ENCODE results near the gene ABITRAM.
"Not testable (repeated sequence)": the region's sequence is repeated elsewhere in the genome, so short reads cannot be mapped to it uniquely, and the experiment has no call there.

Gene ABITRAM
- total RNA-seq, result 2.0 to 24.3 (median 15.4) reads per million in 9 experiments

- H3K27me3 Mint-ChIP-seq, result no peaks in the 10 kb centered on the region
- DNase-seq, result peak; percentile 68 to 74 (median 70)
- H3K27ac Mint-ChIP-seq, result peak within 1 kb of the TSS; percentile 97 to 98
- H3K36me3 Mint-ChIP-seq (ENCODE audit: insufficient read depth), result peaks cover 30% of the 10 kb centered on the region
- H3K9me3 Mint-ChIP-seq, result no peaks in the 10 kb centered on the region
- peak; percentile 82 for ATAC-seq (replicated peaks)
- H3K4me3 Mint-ChIP-seq, result peak within 1 kb of the TSS; percentile 93 to 99
- peaks cover 19 to 31% of the 10 kb centered on the region in 2 donors for H3K4me1 Mint-ChIP-seq (ENCODE audit: low read depth in 2 of 2)
Observed at GRCh38 chr9:108934323-108934893, at the start of gene ABITRAM. Gene ABITRAM, plus strand, starts transcription at chr9:108934400. Its CDS starts 87 bp downstream, at chr9:108934487.

GRCh38 chr9:108884701-108885100 is 49.5 kb upstream of the ABITRAM start:
- no peak for ATAC-seq (replicated peaks)
- no peak for DNase-seq
- H3K9me3 Mint-ChIP-seq, result no peaks in the 10 kb centered on the region
- peaks cover 58% of the 10 kb centered on the region for H3K36me3 Mint-ChIP-seq (ENCODE audit: insufficient read depth)
- peaks cover 3 to 7% of the 10 kb centered on the region in 2 donors for H3K4me1 Mint-ChIP-seq (ENCODE audit: low read depth in 2 of 2)
- no peak overlapping the region for H3K4me3 Mint-ChIP-seq
- H3K27ac Mint-ChIP-seq, result no peak overlapping the region
- H3K27me3 Mint-ChIP-seq, result no peaks in the 10 kb centered on the region

- Mint-ChIP-seq H3K27me3 (no peaks in the 10 kb centered on the region), H3K36me3 (ENCODE audit: insufficient read depth) (peaks cover 58% of the 10 kb centered on the region), H3K9me3 (no peaks in the 10 kb centered on the region), H3K4me3 (no peak overlapping the region), H3K27ac (no peak overlapping the region), H3K4me1 (ENCODE audit: low read depth in 2 of 2) (peaks cover 3 to 7% of the 10 kb centered on the region in 2 donors)
- ATAC-seq (replicated peaks) (no peak), DNase-seq (no peak)
Observed at GRCh38 chr9:108885643-108886348, 48.4 kb upstream of the ABITRAM start.

- not testable (repeated sequence) for H3K4me1 Mint-ChIP-seq (ENCODE audit: low read depth in 2 of 2); DNase-seq; ATAC-seq (replicated peaks); H3K27me3 Mint-ChIP-seq; H3K9me3 Mint-ChIP-seq; H3K4me3 Mint-ChIP-seq; H3K27ac Mint-ChIP-seq
- peaks cover 56% of the 10 kb centered on the region for H3K36me3 Mint-ChIP-seq (ENCODE audit: insufficient read depth)
Observed at GRCh38 chr9:108886594-108887271, 47.5 kb upstream of the ABITRAM start.

GRCh38 chr9:108889649-108890067 is 44.5 kb upstream of the ABITRAM start:
- Mint-ChIP-seq H3K4me1 (ENCODE audit: low read depth in 2 of 2) (peaks cover 3 to 7% of the 10 kb centered on the region in 2 donors), H3K36me3 (ENCODE audit: insufficient read depth) (peaks cover 51% of the 10 kb centered on the region), H3K9me3 (no peaks in the 10 kb centered on the region), H3K27ac (no peak overlapping the region), H3K27me3 (no peaks in the 10 kb centered on the region), H3K4me3 (no peak overlapping the region)
- ATAC-seq (replicated peaks), result no peak
- no peak for DNase-seq

GRCh38 chr9:108894225-108894997 is 39.8 kb upstream of the ABITRAM start:
- Mint-ChIP-seq H3K27me3 (no peaks in the 10 kb centered on the region), H3K4me1 (ENCODE audit: low read depth in 2 of 2) (no peaks in the 10 kb centered on the region), H3K27ac (no peak overlapping the region), H3K4me3 (no peak overlapping the region), H3K9me3 (no peaks in the 10 kb centered on the region), H3K36me3 (ENCODE audit: insufficient read depth) (peaks cover 81% of the 10 kb centered on the region)
- DNase-seq (no peak), ATAC-seq (replicated peaks) (no peak)

GRCh38 chr9:108897324-108898096 is 36.7 kb upstream of the ABITRAM start:
- Mint-ChIP-seq H3K36me3 (ENCODE audit: insufficient read depth) (peaks cover 78% of the 10 kb centered on the region), H3K4me1 (ENCODE audit: low read depth in 2 of 2) (no peaks in the 10 kb centered on the region), H3K27me3 (no peaks in the 10 kb centered on the region), H3K27ac (no peak overlapping the region), H3K9me3 (no peaks in the 10 kb centered on the region), H3K4me3 (no peak overlapping the region)
- ATAC-seq (replicated peaks) (no peak), DNase-seq (no peak)

- Mint-ChIP-seq H3K36me3 (ENCODE audit: insufficient read depth) (peaks cover 78% of the 10 kb centered on the region), H3K27ac (peak overlapping the region in 1 of 2 donors; percentile 41)
- not testable (repeated sequence) for H3K4me1 Mint-ChIP-seq (ENCODE audit: low read depth in 2 of 2); H3K4me3 Mint-ChIP-seq; H3K9me3 Mint-ChIP-seq; H3K27me3 Mint-ChIP-seq; DNase-seq; ATAC-seq (replicated peaks)
Observed at GRCh38 chr9:108899023-108899695, 35.0 kb upstream of the ABITRAM start.

- H3K27ac Mint-ChIP-seq, result peak overlapping the region; percentile 11 to 55
- H3K9me3 Mint-ChIP-seq, result no peaks in the 10 kb centered on the region
- no peaks in the 10 kb centered on the region for H3K4me1 Mint-ChIP-seq (ENCODE audit: low read depth in 2 of 2)
- no peak overlapping the region for H3K4me3 Mint-ChIP-seq
- H3K36me3 Mint-ChIP-seq (ENCODE audit: insufficient read depth), result peaks cover 76% of the 10 kb centered on the region
- no peaks in the 10 kb centered on the region for H3K27me3 Mint-ChIP-seq
- ATAC-seq (replicated peaks) (no peak), DNase-seq (no peak)
Observed at GRCh38 chr9:108900176-108900575, 34.0 kb upstream of the ABITRAM start.

- H3K9me3 Mint-ChIP-seq, result no peaks in the 10 kb centered on the region
- no peaks in the 10 kb centered on the region for H3K4me1 Mint-ChIP-seq (ENCODE audit: low read depth in 2 of 2)
- H3K27ac Mint-ChIP-seq, result no peak overlapping the region
- no peaks in the 10 kb centered on the region for H3K27me3 Mint-ChIP-seq
- no peak overlapping the region for H3K4me3 Mint-ChIP-seq
- DNase-seq (no peak), ATAC-seq (replicated peaks) (no peak)
- peaks cover 73% of the 10 kb centered on the region for H3K36me3 Mint-ChIP-seq (ENCODE audit: insufficient read depth)
Observed at GRCh38 chr9:108903420-108904103, 30.6 kb upstream of the ABITRAM start.

- Mint-ChIP-seq H3K9me3 (no peaks in the 10 kb centered on the region), H3K36me3 (ENCODE audit: insufficient read depth) (peaks cover 73% of the 10 kb centered on the region), H3K27ac (no peak overlapping the region), H3K27me3 (no peaks in the 10 kb centered on the region), H3K4me1 (ENCODE audit: low read depth in 2 of 2) (no peaks in the 10 kb centered on the region), H3K4me3 (no peak overlapping the region)
- ATAC-seq (replicated peaks) (no peak), DNase-seq (no peak)
Observed at GRCh38 chr9:108904161-108904560, 30.0 kb upstream of the ABITRAM start.

GRCh38 chr9:108905494-108905893 is 28.7 kb upstream of the ABITRAM start:
- Mint-ChIP-seq H3K9me3 (no peaks in the 10 kb centered on the region), H3K36me3 (ENCODE audit: insufficient read depth) (peaks cover 68% of the 10 kb centered on the region), H3K27me3 (no peaks in the 10 kb centered on the region), H3K27ac (no peak overlapping the region), H3K4me1 (ENCODE audit: low read depth in 2 of 2) (peaks cover 0 to 2% of the 10 kb centered on the region in 2 donors), H3K4me3 (no peak overlapping the region)
- ATAC-seq (replicated peaks) (no peak), DNase-seq (no peak)

Data from effector memory CD8-positive, alpha-beta T cell (primary cell).